ENCODE measurements around the gene LZTS2.

LZTS2 gene

GRCh38 chr10:101011517-101012423, 12.2 kb downstream of the LZTS2 start:
- Histone ChIP-seq H3K4me2 (ENCODE audit: low read length) (no peak overlapping the region), H4K20me1 (ENCODE audit: control insufficient read depth, insufficient read depth, low read depth, low read length) (no peaks in the 10 kb centered on the region), H3K36me3 (ENCODE audit: control insufficient read depth, low read length) (no peaks in the 10 kb centered on the region), H3K9me3 (ENCODE audit: control insufficient read depth, insufficient read depth, low read length) (no peaks in the 10 kb centered on the region), H3K9me2 (replicated peaks; ENCODE audit: control insufficient read depth, low read length) (no peaks in the 10 kb centered on the region), H3K27ac (ENCODE audit: low read depth, low read length) (no peak overlapping the region), H3K27me3 (ENCODE audit: control insufficient read depth, low read length) (peaks cover 6% of the 10 kb centered on the region), H3F3A (ENCODE audit: control insufficient read depth, insufficient read depth) (0 out of 2 replicates have a peak, but pooled peaks cover 2% of the 10 kb centered on the region), H3K4me3 (ENCODE audit: low read length) (no peak overlapping the region), H3K79me2 (ENCODE audit: control insufficient read depth, low read length) (no peaks in the 10 kb centered on the region), H3K4me1 (ENCODE audit: control insufficient read depth, low read length) (peaks cover 12% of the 10 kb centered on the region)
- no peak for TF ChIP-seq EZH2phosphoT487 (IDR thresholded peaks at IDR 0.05; ENCODE audit: borderline replicate concordance, low read length)
- TF ChIP-seq CTCF (IDR thresholded peaks at IDR 0.05; ENCODE audit: low read depth, low read length, poor library complexity, severe bottlenecking), result no peak

- Histone ChIP-seq H3K27me3 (ENCODE audit: control insufficient read depth, low read length) (peaks cover 13% of the 10 kb centered on the region), H3K79me2 (ENCODE audit: control insufficient read depth, low read length) (no peaks in the 10 kb centered on the region), H3K27ac (ENCODE audit: low read depth, low read length) (no peak overlapping the region), H3K36me3 (ENCODE audit: control insufficient read depth, low read length) (no peaks in the 10 kb centered on the region), H3K4me2 (ENCODE audit: low read length) (peak overlapping the region; percentile 55), H3K4me1 (ENCODE audit: control insufficient read depth, low read length) (peaks cover 15% of the 10 kb centered on the region), H4K20me1 (ENCODE audit: control insufficient read depth, insufficient read depth, low read depth, low read length) (no peaks in the 10 kb centered on the region), H3F3A (ENCODE audit: control insufficient read depth, insufficient read depth) (no peaks in the 10 kb centered on the region), H3K9me3 (ENCODE audit: control insufficient read depth, insufficient read depth, low read length) (no peaks in the 10 kb centered on the region), H3K9me2 (replicated peaks; ENCODE audit: control insufficient read depth, low read length) (no peaks in the 10 kb centered on the region), H3K4me3 (ENCODE audit: low read length) (peak overlapping the region; percentile 27; the same call in 1 of the 2 replicates)
- TF ChIP-seq EZH2phosphoT487 (IDR thresholded peaks at IDR 0.05; ENCODE audit: borderline replicate concordance, low read length) (no peak), CTCF (IDR thresholded peaks at IDR 0.05; ENCODE audit: low read depth, low read length, poor library complexity, severe bottlenecking) (peak; percentile 100)
These were observed 13.1 kb downstream of the LZTS2 start for GRCh38 chr10:101012525-101013364.

- no peaks in the 10 kb centered on the region for H4K20me1 ChIP-seq (ENCODE audit: control insufficient read depth, insufficient read depth, low read depth, low read length)
- H3F3A ChIP-seq (ENCODE audit: control insufficient read depth, insufficient read depth), result no peaks in the 10 kb centered on the region
- peak overlapping the region; percentile 27; the same call in 1 of the 2 replicates for H3K4me3 ChIP-seq (ENCODE audit: low read length)
- no peaks in the 10 kb centered on the region for H3K9me3 ChIP-seq (ENCODE audit: control insufficient read depth, insufficient read depth, low read length)
- peaks cover 21% of the 10 kb centered on the region for H3K4me1 ChIP-seq (ENCODE audit: control insufficient read depth, low read length)
- peak overlapping the region; percentile 55 for H3K4me2 ChIP-seq (ENCODE audit: low read length)
- H3K79me2 ChIP-seq (ENCODE audit: control insufficient read depth, low read length), result no peaks in the 10 kb centered on the region
- no peaks in the 10 kb centered on the region for H3K9me2 ChIP-seq (replicated peaks; ENCODE audit: control insufficient read depth, low read length)
- no peak overlapping the region for H3K27ac ChIP-seq (ENCODE audit: low read depth, low read length)
- no peak for TF ChIP-seq CTCF (IDR thresholded peaks at IDR 0.05; ENCODE audit: low read depth, low read length, poor library complexity, severe bottlenecking)
- TF ChIP-seq EZH2phosphoT487 (IDR thresholded peaks at IDR 0.05; ENCODE audit: borderline replicate concordance, low read length), result no peak
- H3K36me3 ChIP-seq (ENCODE audit: control insufficient read depth, low read length), result no peaks in the 10 kb centered on the region
- peaks cover 16% of the 10 kb centered on the region for H3K27me3 ChIP-seq (ENCODE audit: control insufficient read depth, low read length)
These were observed 13.8 kb downstream of the LZTS2 start for GRCh38 chr10:101013365-101013825.

All from DOHH2 (cell line).